ENCODE results near the gene ANO10. TPM values are rescaled to one million over a fixed set of nuclear protein-coding genes. Genes with fewer than 3 reads are reported as not detected.
"Not testable (repeated sequence)": the region's sequence is repeated elsewhere in the genome, so short reads cannot be mapped to it uniquely, and the experiment has no call there.

ANO10 gene, protein sequence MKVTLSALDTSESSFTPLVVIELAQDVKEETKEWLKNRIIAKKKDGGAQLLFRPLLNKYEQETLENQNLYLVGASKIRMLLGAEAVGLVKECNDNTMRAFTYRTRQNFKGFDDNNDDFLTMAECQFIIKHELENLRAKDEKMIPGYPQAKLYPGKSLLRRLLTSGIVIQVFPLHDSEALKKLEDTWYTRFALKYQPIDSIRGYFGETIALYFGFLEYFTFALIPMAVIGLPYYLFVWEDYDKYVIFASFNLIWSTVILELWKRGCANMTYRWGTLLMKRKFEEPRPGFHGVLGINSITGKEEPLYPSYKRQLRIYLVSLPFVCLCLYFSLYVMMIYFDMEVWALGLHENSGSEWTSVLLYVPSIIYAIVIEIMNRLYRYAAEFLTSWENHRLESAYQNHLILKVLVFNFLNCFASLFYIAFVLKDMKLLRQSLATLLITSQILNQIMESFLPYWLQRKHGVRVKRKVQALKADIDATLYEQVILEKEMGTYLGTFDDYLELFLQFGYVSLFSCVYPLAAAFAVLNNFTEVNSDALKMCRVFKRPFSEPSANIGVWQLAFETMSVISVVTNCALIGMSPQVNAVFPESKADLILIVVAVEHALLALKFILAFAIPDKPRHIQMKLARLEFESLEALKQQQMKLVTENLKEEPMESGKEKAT
- total RNA-seq = 32.8 and 33.9 TPM in 2 replicates
- long read RNA-seq, transcript ANO10-201 (13 exons, 3,212 nt) = major isoform, 31 of 53 reads
- long read RNA-seq, partial matches to known transcripts = 13 of 53 reads
- long read RNA-seq, other reads (novel, unspliced or antisense) = 7 of 53 reads

DNA sequence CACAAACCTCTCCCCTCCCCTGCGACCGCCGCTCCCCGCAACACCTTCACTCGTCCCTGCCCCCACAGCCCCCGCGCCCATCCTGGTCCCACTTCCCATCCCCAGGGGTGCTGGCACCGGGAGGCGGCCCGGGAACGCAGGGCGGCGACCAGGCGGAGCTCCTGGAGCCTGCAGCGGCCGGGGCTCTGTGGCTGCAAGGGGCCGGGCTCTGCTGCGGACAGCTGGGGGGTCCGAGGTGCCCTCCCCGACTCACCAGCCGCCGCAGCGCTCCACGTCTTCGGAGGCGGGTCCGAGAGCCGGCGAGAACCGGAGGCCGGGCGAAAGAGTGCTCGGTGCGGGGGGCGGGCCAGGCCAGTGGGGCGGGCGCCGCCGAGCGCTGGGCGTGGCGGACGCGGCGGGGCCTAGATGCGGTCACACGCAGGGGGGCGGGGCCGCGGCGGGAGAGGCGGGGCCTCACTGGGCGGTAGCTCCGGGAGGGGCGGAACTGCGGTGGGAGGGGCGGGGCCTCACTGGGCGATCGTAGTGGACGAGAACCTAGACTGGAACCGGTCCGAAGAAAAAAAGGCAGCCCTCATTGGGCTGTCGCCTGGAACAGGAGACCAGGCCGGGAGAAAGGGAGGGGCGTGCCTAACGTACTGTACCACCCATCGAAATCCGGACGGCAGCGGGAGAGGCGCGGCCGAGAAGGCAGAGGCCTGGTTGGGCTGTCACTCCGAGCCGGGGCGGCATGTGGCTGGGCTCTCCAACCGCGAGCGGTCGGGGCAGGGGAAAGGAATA lies at the start of gene ANO10:
Gene ANO10 (minus strand): TSS at position 356 of the 777 bp plus-strand sequence. CDS start 16,159 bp downstream, outside the sequence.
- H3K9me3 Mint-ChIP-seq (ENCODE audit: unreplicated experiment) = no peaks in the 10 kb centered on the region
- no peaks in the 10 kb centered on the region for H3K36me3 Mint-ChIP-seq (ENCODE audit: unreplicated experiment)
- peak; percentile 100 for DNase-seq (ENCODE audit: extremely low spot score, unreplicated experiment)
- H3K4me3 Mint-ChIP-seq (ENCODE audit: unreplicated experiment) = peak within 1 kb of the TSS; percentile 98
- H3K4me1 Mint-ChIP-seq (ENCODE audit: unreplicated experiment) = peaks cover 21% of the 10 kb centered on the region
- H3K27ac Mint-ChIP-seq (ENCODE audit: unreplicated experiment) = peak within 1 kb of the TSS; percentile 96
- TF ChIP-seq, protein P1, sequence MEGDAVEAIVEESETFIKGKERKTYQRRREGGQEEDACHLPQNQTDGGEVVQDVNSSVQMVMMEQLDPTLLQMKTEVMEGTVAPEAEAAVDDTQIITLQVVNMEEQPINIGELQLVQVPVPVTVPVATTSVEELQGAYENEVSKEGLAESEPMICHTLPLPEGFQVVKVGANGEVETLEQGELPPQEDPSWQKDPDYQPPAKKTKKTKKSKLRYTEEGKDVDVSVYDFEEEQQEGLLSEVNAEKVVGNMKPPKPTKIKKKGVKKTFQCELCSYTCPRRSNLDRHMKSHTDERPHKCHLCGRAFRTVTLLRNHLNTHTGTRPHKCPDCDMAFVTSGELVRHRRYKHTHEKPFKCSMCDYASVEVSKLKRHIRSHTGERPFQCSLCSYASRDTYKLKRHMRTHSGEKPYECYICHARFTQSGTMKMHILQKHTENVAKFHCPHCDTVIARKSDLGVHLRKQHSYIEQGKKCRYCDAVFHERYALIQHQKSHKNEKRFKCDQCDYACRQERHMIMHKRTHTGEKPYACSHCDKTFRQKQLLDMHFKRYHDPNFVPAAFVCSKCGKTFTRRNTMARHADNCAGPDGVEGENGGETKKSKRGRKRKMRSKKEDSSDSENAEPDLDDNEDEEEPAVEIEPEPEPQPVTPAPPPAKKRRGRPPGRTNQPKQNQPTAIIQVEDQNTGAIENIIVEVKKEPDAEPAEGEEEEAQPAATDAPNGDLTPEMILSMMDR (IDR thresholded peaks at IDR 0.05) = no peak
- no peaks in the 10 kb centered on the region for H3K27me3 Mint-ChIP-seq (ENCODE audit: unreplicated experiment)

DNA sequence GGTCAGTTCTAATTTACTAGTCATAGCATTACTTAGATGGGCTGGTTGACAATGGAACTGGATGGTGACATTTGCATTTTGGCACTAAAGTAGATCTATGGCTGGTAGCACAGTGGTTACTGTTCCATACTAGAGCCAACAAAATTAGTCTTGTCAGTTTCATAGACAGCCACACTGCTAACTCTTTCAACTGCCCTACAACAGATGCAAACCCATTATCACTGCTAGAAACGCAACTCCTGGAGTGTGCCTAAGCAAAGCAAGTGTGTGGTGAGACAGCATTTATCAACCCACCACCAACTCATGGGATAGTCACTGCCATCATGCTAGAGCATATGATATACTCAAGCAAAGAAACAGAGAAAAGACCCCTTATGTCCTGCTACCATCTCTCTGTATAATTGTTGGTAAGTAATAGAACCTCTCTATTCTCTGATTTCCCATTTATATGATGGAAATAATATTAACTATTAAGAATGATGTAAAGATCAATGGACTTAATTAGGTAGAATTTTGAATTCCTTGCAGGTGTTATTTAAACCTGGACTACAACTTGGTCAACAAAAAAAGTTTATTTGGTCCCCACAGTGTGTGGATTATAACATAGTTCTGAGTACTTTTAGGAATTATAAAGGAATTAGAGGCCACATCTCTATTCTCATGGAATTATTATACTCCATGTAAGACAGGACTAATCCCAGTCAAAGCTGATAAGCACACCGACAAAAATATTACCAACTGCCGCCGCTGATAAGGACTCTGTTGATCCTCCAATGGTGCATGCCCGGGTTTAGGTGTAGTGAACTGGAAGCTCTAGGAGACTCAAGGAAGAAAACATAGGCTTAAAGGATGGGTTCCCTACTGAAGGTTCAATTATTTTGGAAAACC lies 49.1 kb upstream of the ANO10 start:
- TF ChIP-seq, protein P1 (IDR thresholded peaks at IDR 0.05) = no peak
- no peaks in the 10 kb centered on the region for H3K4me1 Mint-ChIP-seq (ENCODE audit: unreplicated experiment)
- peaks cover 12% of the 10 kb centered on the region for H3K27me3 Mint-ChIP-seq (ENCODE audit: unreplicated experiment)
- peaks cover 3% of the 10 kb centered on the region for H3K36me3 Mint-ChIP-seq (ENCODE audit: unreplicated experiment)
- H3K27ac Mint-ChIP-seq (ENCODE audit: unreplicated experiment) = no peak overlapping the region
- H3K9me3 Mint-ChIP-seq (ENCODE audit: unreplicated experiment) = no peaks in the 10 kb centered on the region
- no peak for DNase-seq (ENCODE audit: extremely low spot score, unreplicated experiment)
- H3K4me3 Mint-ChIP-seq (ENCODE audit: unreplicated experiment) = no peak overlapping the region

DNA sequence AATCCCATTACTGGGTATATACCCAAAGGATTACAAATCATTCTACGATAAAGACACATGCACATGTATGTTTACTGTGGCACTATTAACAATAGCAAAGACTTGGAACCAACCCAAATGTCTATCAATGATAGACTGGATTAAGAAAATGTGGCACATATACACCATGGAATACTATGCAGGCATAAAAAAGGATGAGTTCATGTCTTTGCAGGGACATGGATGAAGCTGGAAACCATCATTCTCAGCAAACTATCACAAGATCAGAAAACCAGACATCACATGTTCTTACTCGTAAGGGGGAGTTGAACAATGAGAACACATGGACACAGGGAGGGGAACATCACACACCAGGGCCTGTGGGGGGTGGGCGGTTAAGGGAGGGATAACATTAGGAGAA lies 43.2 kb upstream of the ANO10 start:
- H3K9me3 Mint-ChIP-seq (ENCODE audit: unreplicated experiment) = peaks cover 13% of the 10 kb centered on the region
- H3K27ac Mint-ChIP-seq (ENCODE audit: unreplicated experiment); H3K4me1 Mint-ChIP-seq (ENCODE audit: unreplicated experiment); H3K4me3 Mint-ChIP-seq (ENCODE audit: unreplicated experiment); H3K36me3 Mint-ChIP-seq (ENCODE audit: unreplicated experiment); DNase-seq (ENCODE audit: extremely low spot score, unreplicated experiment): not testable (repeated sequence)
- peaks cover 24% of the 10 kb centered on the region for H3K27me3 Mint-ChIP-seq (ENCODE audit: unreplicated experiment)

DNA sequence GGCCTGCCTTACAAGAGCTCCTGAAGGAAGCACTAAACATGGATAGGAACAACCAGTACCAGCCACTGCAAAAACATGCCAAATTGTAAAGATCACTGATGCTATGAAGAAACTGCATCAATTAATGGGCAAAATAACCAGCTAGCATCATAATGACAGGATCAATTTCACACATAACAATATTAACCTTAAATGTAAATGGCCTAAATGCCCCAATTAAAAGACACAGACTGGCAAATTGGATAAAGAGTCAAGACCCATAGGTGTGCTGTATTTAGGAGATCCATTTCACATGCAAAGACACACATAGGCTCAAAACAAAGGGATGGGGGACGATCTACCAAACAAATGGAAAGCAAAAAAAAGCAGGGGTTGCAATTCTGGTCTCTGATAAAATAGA lies 39.6 kb upstream of the ANO10 start:
- Mint-ChIP-seq H3K27me3 (ENCODE audit: unreplicated experiment) (peaks cover 12% of the 10 kb centered on the region), H3K9me3 (ENCODE audit: unreplicated experiment) (peaks cover 13% of the 10 kb centered on the region)
- H3K27ac Mint-ChIP-seq (ENCODE audit: unreplicated experiment); H3K4me1 Mint-ChIP-seq (ENCODE audit: unreplicated experiment); DNase-seq (ENCODE audit: extremely low spot score, unreplicated experiment); H3K36me3 Mint-ChIP-seq (ENCODE audit: unreplicated experiment); H3K4me3 Mint-ChIP-seq (ENCODE audit: unreplicated experiment): not testable (repeated sequence)

DNA sequence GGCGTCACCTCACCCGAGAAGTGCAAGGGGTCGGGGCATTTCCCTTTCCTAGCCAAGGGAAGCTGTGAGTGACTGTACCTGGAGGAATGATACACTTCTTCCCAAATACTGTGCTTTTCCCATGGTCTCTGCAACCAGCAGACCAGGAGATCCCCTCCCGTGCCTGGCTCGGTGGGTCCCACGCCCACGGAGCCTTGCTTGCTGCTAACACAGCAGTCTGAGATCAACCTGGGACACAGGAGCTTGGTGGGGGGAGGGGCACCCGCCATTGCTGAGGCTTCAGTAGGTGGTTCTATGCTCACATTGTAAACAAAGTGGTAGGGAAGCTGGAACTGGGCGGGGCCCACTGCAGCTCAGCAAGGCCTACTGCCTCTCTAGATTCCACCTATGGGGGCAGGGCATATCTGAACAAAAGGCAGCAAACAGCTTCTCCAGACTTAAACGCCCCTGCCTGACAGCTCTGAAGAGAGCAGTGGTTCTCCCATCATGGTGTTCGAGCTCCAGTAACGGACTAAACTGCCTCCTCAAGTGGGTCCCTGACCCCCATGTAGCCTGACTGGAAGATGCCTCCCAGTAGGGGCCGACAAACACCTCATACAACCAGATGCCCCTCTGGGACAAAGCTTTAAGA lies 37.6 kb upstream of the ANO10 start:
- no peaks in the 10 kb centered on the region for H3K36me3 Mint-ChIP-seq (ENCODE audit: unreplicated experiment)
- no peaks in the 10 kb centered on the region for H3K4me1 Mint-ChIP-seq (ENCODE audit: unreplicated experiment)

DNA sequence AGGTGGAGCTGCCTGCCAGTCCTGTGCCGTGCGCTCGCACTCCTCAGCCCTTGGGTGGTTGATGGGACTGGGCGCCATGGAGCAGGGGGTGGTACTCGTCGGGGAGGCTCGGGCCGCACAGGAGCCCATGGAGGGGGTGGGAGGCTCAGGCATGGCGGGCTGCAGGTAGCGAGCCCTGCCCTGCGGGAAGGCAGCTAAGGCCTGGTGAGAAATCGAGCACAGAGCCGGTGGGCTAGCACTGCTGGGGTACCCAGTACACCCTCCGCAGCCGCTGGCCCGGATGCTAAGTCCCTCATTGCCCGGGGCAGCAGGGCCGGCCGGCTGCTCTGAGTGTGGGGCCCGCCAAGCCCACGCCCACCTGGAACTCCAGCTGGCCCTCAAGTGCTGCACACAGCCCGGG lies 34.6 kb upstream of the ANO10 start:
- H3K27me3 Mint-ChIP-seq (ENCODE audit: unreplicated experiment) = not testable (repeated sequence)

More for the DNA sequence above, 37.6 kb upstream of the ANO10 start:
- Mint-ChIP-seq H3K4me3 (ENCODE audit: unreplicated experiment) (no peak overlapping the region), H3K27me3 (ENCODE audit: unreplicated experiment) (peaks cover 12% of the 10 kb centered on the region), H3K9me3 (ENCODE audit: unreplicated experiment) (peaks cover 13% of the 10 kb centered on the region), H3K27ac (ENCODE audit: unreplicated experiment) (no peak overlapping the region)
- DNase-seq (ENCODE audit: extremely low spot score, unreplicated experiment) = no peak
- TF ChIP-seq, protein P1 (IDR thresholded peaks at IDR 0.05) = no peak

More for the DNA sequence above, 34.6 kb upstream of the ANO10 start:
- H3K4me3 Mint-ChIP-seq (ENCODE audit: unreplicated experiment); H3K27ac Mint-ChIP-seq (ENCODE audit: unreplicated experiment); DNase-seq (ENCODE audit: extremely low spot score, unreplicated experiment); H3K9me3 Mint-ChIP-seq (ENCODE audit: unreplicated experiment); H3K4me1 Mint-ChIP-seq (ENCODE audit: unreplicated experiment); H3K36me3 Mint-ChIP-seq (ENCODE audit: unreplicated experiment): not testable (repeated sequence)
